ENCODE results near the gene SLU7. TPM values are rescaled to one million over a fixed set of nuclear protein-coding genes. Genes with fewer than 3 reads are reported as not detected.

The SLU7 gene
- total RNA-seq, 1 donor from 2014 or later = 44.7 TPM

- H3K27ac Mint-ChIP-seq (ENCODE audit: unreplicated experiment) = no peak overlapping the region
- peak; percentile 43 for DNase-seq
- no peak overlapping the region for H3K4me3 Mint-ChIP-seq (ENCODE audit: unreplicated experiment)
- H3K9me3 Mint-ChIP-seq (ENCODE audit: unreplicated experiment) = no peaks in the 10 kb centered on the region
- TF ChIP-seq CTCF (IDR thresholded peaks at IDR 0.05; ENCODE audit: partially characterized antibody, unreplicated experiment) = no peak
- peaks cover 7% of the 10 kb centered on the region for H3K4me1 Mint-ChIP-seq (ENCODE audit: low read depth, unreplicated experiment)
- no peaks in the 10 kb centered on the region for H3K36me3 Mint-ChIP-seq (ENCODE audit: unreplicated experiment)
- peaks cover 3% of the 10 kb centered on the region for H3K27me3 Mint-ChIP-seq (ENCODE audit: unreplicated experiment)
Measured at GRCh38 chr5:160434022-160434531, 15.2 kb upstream of the SLU7 start.

GRCh38 chr5:160432787-160433186, 13.9 kb upstream of the SLU7 start:
- peaks cover 3% of the 10 kb centered on the region for H3K4me1 Mint-ChIP-seq (ENCODE audit: low read depth, unreplicated experiment)
- no peaks in the 10 kb centered on the region for H3K9me3 Mint-ChIP-seq (ENCODE audit: unreplicated experiment)
- no peak overlapping the region for H3K27ac Mint-ChIP-seq (ENCODE audit: unreplicated experiment)
- peaks cover 3% of the 10 kb centered on the region for H3K27me3 Mint-ChIP-seq (ENCODE audit: unreplicated experiment)
- H3K4me3 Mint-ChIP-seq (ENCODE audit: unreplicated experiment) = no peak overlapping the region
- H3K36me3 Mint-ChIP-seq (ENCODE audit: unreplicated experiment) = no peaks in the 10 kb centered on the region
- TF ChIP-seq CTCF (IDR thresholded peaks at IDR 0.05; ENCODE audit: partially characterized antibody, unreplicated experiment) = no peak
- DNase-seq = no peak

DNA sequence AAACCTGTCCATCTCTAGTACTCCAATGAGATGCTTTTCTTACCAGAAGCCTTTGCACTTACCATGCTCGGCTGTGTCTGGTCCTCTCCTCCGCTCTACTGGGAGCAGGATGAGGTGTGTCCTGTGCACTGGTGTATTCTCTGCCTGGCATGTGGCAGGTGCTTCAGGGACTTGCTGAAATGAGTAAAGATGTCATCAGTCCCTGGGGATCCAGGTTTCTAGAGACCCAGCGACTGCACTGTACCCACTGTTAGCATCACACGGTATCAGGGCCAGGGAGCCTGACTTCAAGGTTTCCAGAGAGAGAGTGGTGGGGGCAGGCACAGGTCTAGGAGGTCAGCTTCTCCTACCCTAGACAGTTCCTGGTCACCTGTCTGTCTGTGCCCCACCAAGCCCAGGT, 13.3 kb upstream of the SLU7 start:
- Mint-ChIP-seq H3K4me3 (ENCODE audit: unreplicated experiment) (no peak overlapping the region), H3K9me3 (ENCODE audit: unreplicated experiment) (no peaks in the 10 kb centered on the region), H3K36me3 (ENCODE audit: unreplicated experiment) (no peaks in the 10 kb centered on the region), H3K27me3 (ENCODE audit: unreplicated experiment) (peaks cover 3% of the 10 kb centered on the region), H3K27ac (ENCODE audit: unreplicated experiment) (no peak overlapping the region), H3K4me1 (ENCODE audit: low read depth, unreplicated experiment) (peaks cover 3% of the 10 kb centered on the region)
- no peak for DNase-seq
- no peak for TF ChIP-seq CTCF (IDR thresholded peaks at IDR 0.05; ENCODE audit: partially characterized antibody, unreplicated experiment)

DNA sequence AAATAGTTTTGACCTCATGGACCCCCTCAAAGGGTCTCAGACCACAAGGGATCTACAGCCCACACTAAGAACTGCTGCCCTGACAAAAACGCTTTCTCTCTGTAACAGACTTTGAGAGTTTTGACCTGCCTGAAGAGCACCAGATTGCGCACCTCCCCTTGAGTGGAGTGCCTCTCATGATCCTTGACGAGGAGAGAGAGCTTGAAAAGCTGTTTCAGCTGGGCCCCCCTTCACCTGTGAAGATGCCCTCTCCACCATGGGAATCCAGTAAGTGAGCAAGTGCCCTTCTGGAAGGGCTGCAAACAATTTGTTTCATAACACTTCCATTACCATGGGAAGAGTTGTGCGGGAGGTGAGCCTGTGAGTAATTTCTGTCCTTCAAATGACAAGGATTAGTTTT, 8.7 kb upstream of the SLU7 start:
- Mint-ChIP-seq H3K9me3 (ENCODE audit: unreplicated experiment) (no peaks in the 10 kb centered on the region), H3K4me3 (ENCODE audit: unreplicated experiment) (no peak overlapping the region), H3K36me3 (ENCODE audit: unreplicated experiment) (no peaks in the 10 kb centered on the region), H3K4me1 (ENCODE audit: low read depth, unreplicated experiment) (peaks cover 6% of the 10 kb centered on the region), H3K27me3 (ENCODE audit: unreplicated experiment) (no peaks in the 10 kb centered on the region), H3K27ac (ENCODE audit: unreplicated experiment) (no peak overlapping the region)
- DNase-seq = no peak
- no peak for TF ChIP-seq CTCF (IDR thresholded peaks at IDR 0.05; ENCODE audit: partially characterized antibody, unreplicated experiment)

DNA sequence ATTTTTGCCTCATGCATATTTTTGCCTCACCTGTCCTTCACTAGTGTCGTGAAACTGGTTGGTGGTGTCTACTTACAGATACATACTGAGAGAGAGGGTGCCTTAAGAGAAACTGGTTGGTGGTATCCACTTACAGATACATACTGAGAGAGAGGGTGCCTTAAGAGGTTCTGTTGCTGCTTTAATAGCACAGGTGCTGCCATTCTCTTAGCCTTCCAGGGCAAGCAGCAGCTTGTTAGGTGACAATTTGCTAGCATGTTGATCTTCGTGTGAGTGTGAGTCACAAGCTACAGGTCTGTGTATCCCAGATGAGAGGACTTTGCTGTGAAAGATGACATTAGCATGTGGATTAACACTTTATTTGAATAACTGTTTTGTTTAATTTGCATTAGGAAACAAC, 4.2 kb upstream of the SLU7 start:
- Mint-ChIP-seq H3K27ac (ENCODE audit: unreplicated experiment) (no peak overlapping the region), H3K4me3 (ENCODE audit: unreplicated experiment) (peak overlapping the region; percentile 54), H3K36me3 (ENCODE audit: unreplicated experiment) (no peaks in the 10 kb centered on the region), H3K27me3 (ENCODE audit: unreplicated experiment) (peaks cover 6% of the 10 kb centered on the region), H3K4me1 (ENCODE audit: low read depth, unreplicated experiment) (peaks cover 16% of the 10 kb centered on the region), H3K9me3 (ENCODE audit: unreplicated experiment) (peaks cover 3% of the 10 kb centered on the region)
- no peak for DNase-seq
- no peak for TF ChIP-seq CTCF (IDR thresholded peaks at IDR 0.05; ENCODE audit: partially characterized antibody, unreplicated experiment)

Measured in glutamatergic neuron (in vitro differentiated cells).